ENCODE data around the gene BMP7.

Gene BMP7

GRCh38 chr20:57141492-57141891 lies 124.9 kb downstream of the BMP7 start:
- no peak for FAIRE-seq

DNA sequence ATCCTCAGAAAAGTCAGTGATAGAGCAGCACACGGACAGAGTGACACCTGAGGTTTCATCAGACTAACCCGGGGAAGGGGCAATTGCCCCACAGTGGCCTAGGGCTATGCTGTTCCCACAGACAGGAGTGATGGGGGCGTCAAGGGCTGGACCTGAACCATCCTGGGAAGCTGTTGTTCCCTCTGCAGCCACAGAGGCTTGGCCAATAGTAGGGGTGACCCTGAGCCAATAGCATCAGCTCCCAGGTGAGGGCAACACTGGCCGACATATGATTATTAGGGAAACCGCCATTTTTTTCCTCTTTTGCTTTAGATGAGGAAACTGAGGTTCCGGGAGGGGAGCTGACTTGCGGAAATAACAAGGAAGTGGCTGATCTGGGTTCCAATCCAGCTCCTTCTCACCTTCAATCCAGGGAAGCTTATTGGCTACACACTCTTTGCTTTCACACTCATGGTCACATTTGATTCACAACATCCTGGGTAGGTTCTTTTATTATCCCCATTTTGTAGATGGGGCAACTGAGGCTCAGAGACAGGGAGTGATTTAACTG lies 126.0 kb downstream of the BMP7 start:
- FAIRE-seq = no peak

- no peak for FAIRE-seq
Observed at GRCh38 chr20:57139342-57140093, 126.9 kb downstream of the BMP7 start.

DNA sequence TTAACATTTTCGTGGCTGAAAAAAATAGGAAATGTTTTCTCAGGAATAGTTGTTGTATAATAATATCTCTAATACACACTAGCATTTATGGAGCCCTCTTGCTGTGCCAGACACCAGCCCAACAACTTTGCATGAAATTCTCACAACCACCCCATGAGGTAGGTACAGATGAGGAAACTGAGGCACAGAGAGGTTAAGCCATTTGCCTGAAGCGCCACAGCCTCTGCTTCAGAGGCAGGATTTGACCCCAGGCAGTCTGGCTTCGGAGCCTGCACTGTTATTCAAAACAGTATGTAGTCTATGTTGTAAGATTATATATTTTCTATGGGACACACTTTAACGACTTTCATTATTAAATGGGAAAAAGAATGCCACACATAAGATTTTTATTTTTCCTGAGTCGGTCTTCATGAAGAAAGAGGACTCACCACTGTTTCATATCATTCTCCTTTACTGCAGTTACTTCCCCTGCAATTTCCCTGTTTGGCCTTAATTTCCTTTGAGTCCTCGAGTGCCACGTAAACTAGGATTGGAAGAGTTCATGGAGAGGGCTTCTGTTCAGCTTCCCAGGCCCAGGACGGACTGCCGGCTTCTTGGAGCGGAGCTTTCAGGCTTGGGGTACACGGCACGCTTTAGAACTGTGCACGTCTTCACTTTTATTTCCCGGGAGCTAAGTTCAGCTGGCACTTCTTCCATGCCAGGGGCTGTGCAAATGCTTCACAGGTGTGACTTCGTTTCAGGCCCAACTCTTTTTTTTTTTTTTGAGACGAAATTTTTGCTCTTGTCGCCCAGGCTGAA lies 128.0 kb downstream of the BMP7 start:
- FAIRE-seq = no peak

DNA sequence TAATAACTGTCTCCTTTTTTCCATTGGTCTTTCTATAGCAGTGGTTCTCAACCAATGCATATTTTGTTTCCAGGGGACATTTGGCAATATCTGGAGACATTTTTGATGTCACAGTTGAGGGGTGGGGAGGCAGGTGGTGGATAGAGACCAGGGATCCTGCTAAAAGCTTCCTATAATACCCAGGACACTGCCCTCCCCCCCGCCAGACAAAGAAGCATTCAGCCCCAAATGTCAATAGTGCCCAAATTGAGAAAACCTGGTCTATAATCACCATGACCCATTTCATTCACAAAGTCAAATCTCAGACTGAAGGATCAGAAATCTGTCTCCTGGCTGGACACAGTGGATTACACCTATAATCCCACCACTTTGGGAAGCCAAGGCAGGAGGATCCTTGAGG lies 128.8 kb downstream of the BMP7 start:
- FAIRE-seq = no peak

DNA sequence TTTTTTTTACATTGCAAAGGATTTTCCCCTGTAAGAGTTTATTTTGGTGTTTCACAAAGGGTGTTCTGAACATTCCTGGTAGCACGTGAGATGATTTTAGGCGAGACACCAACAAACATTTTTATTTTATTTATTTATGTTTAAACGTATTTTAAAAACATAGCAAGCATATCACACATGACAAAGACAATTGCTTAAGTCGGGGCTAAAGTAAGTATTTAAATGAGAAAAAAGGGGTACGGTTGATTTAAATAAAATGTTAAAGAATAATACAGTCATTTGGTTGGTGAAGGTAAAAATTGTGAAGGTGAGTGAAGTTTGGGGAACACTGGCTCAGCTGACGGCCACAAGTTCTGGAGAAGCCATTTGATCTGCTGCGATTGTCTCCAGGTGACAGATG lies 129.7 kb downstream of the BMP7 start:
- no peak for FAIRE-seq

DNA sequence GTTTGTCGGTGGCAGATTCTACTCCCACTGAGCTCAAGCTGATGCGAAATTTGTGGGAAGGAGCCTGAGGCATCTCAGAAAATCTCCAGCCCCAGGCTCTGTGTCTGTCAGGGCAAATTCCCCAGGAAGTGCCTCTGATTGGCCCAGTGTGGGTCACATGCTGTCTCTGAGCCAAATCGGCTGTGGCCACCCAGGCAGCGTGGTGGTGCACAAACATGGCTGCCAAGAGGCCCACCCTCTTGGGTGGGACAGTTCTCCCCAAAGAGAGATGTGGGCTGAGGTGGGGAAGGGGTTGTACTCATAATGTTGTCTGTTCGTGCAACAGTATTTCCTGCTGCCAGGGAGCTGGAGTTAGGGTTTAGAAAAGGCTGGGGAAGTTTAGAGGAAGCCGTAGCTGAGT lies 130.6 kb downstream of the BMP7 start:
- no peak for FAIRE-seq

- FAIRE-seq = no peak
Observed at GRCh38 chr20:57134804-57135203, 131.6 kb downstream of the BMP7 start.

GRCh38 chr20:57133926-57134650 lies 132.4 kb downstream of the BMP7 start:
- no peak for FAIRE-seq

GRCh38 chr20:57131601-57132391 lies 134.6 kb downstream of the BMP7 start:
- FAIRE-seq = no peak

- FAIRE-seq = no peak
Observed at GRCh38 chr20:57131077-57131476, 135.4 kb downstream of the BMP7 start.

- no peak for FAIRE-seq
Observed at GRCh38 chr20:57130160-57130772, 136.2 kb downstream of the BMP7 start.

GRCh38 chr20:57129303-57129702 lies 137.1 kb downstream of the BMP7 start:
- no peak for FAIRE-seq

DNA sequence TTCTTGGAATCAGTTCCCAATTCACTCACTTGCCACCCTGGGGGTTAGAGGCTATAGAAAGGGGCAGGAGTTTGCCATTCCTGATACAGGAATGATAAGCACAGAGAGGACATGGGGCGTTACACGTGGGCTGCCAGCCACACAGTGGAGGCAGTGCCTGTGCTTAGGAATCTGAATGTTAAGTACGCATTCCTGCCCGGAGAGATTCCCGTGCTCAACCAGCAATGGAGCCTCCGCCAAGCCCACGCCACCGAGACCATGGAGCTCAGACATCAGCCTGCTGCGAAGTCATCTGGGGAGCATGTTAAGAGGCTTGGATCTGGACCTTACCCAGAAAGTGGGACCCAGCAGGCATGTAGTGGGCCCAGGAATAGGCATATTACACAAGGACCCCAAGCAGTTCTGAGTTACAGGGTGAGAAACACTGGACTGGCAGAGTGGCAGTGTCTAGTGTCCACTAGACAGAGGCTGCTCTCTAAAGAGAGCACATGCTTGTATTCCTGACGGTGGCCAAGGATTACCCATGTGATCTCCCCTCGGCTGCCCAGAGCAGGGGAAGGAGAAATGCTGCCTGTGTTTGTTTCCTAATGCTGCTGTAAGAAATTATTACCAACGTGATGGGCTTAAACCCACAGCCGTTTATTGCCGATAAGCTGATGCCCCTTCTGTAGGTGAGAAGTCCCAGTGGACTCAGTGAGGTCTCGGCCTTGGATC lies 138.2 kb downstream of the BMP7 start:
- no peak for FAIRE-seq

DNA sequence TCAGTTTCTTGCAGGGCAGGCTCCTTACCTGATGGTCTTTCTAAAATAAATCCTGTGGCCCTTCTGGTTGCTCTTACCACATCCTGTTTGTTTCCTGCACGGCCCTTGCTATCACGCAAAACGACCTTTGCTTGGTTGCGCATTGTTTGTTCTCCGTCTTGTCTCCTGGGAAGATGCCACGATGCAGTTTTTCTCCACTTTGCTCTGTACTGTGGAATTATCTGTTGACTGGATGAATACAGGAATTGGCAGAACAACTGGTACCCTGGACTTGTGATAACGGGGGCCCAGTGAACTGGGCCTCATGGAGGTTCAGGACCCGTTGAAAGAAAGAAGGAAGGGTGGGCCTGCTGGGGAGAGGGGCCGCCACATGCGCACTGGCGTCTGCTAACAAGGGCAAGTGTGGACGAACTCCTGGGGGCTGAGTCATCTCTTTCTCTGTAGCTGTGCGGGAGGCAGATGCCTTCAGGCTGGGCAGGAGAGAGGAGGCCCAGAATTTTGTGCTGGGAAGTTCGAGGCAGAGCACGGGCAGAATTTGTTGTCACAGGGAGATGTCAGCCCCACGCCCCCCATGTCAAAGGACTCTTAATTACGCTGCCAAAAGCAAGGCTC lies 139.9 kb downstream of the BMP7 start:
- no peak for FAIRE-seq

- no peak for FAIRE-seq
Observed at GRCh38 chr20:57124800-57125517, 141.5 kb downstream of the BMP7 start.

DNA sequence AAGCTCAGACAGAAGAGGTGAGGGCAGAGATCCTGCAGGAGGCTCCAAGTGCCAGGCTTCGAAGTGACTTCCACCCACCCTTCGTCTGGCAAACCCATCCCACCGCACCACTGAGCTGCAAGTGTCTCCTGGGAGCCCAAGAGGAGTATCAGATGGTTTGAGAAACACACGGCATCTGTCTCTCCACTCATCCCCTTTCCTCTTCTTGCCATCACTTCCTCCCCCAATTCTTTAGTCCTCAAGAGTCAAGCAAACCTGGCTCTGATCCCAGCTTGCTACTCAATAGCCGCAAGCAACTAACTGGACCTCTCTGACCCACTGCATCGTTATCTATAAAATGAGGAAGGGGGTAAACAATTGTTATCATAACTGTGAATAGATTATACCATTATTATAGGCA lies 142.1 kb downstream of the BMP7 start:
- no peak for FAIRE-seq

DNA sequence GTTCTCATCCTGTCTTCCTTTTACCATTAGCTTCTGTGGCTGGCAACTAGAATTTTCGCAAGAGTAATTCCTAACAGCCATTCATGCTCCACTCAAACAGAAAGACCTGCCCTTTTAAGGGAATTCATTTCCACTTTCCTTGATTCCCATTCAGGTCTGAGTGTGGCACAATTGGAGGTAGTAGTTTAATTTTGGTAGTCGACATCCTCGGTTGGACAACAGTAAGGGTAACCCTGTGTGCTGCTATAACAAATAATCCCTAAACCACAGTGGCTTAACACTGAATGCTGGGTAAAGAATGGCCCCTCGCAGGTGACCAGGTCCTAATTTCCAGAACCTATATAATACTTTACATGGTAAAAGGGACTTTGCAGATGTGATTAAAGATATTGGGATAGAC lies 142.9 kb downstream of the BMP7 start:
- no peak for FAIRE-seq

GRCh38 chr20:57122536-57123489 lies 143.6 kb downstream of the BMP7 start:
- FAIRE-seq = no peak
